H9 (cell line): ENCODE data around the gene ST14. TPM values are rescaled to one million over a fixed set of nuclear protein-coding genes. Genes with fewer than 3 reads are reported as not detected.

Experiments used
- DNase-seq: peaks from one replicate; pipeline ENCODE4 v3.0.0-alpha.2; 2017
- H2AFZ ChIP-seq: one replicate; pipeline ENCODE4 v1.6.1; 2013; ENCODE audit warnings: mild to moderate bottlenecking, low read length, control low read depth, moderate library complexity
- H2AK5ac ChIP-seq: 2 replicates; pipeline ENCODE4 v1.6.1; 2013; ENCODE audit warnings: low read length, control low read depth, mixed read lengths; ENCODE audit not compliant: insufficient read length
- H2BK120ac ChIP-seq: one replicate; pipeline ENCODE4 v1.6.1; 2013; ENCODE audit warnings: low read depth, mild to moderate bottlenecking, low read length, control low read depth, inconsistent platforms; ENCODE audit not compliant: poor library complexity, severe bottlenecking
- H2BK12ac ChIP-seq: 2 replicates; pipeline ENCODE4 v1.6.1; 2013; ENCODE audit warnings: low read length, control low read depth, mixed read lengths, low read depth; ENCODE audit not compliant: insufficient read length
- H2BK15ac ChIP-seq: 2 replicates; pipeline ENCODE4 v1.6.1; 2013; ENCODE audit warnings: low read depth, low read length, control low read depth
- H2BK20ac ChIP-seq: one replicate; pipeline ENCODE4 v1.6.1; 2013; ENCODE audit warnings: low read depth, mild to moderate bottlenecking, low read length, control low read depth, inconsistent platforms; ENCODE audit not compliant: poor library complexity, severe bottlenecking
- H2BK5ac ChIP-seq: 2 replicates; pipeline ENCODE4 v1.6.1; 2013; ENCODE audit warnings: low read length, control low read depth, mixed read lengths; ENCODE audit not compliant: insufficient read length
- H3K14ac ChIP-seq: 2 replicates; pipeline ENCODE4 v1.6.1; 2013; ENCODE audit warnings: low read length, control low read depth; ENCODE audit not compliant: insufficient read depth
- H3K18ac ChIP-seq: 2 replicates; pipeline ENCODE4 v1.6.1; 2013; ENCODE audit warnings: low read depth, mild to moderate bottlenecking, mixed read lengths, low read length, control low read depth; ENCODE audit not compliant: insufficient read length
- H3K23ac ChIP-seq: 2 replicates; pipeline ENCODE4 v1.6.1; 2013; ENCODE audit warnings: low read length, control low read depth, mixed read lengths, low read depth; ENCODE audit not compliant: insufficient read length
- H3K23me2 ChIP-seq: 2 replicates; pipeline ENCODE4 v1.6.1; 2013; ENCODE audit warnings: low read depth, mild to moderate bottlenecking, mixed read lengths, low read length, control low read depth; ENCODE audit not compliant: insufficient read length, poor library complexity, severe bottlenecking
- H3K27ac ChIP-seq: 2 replicates; pipeline ENCODE4 v1.5.1; 2013; ENCODE audit warnings: low read length, control low read depth, mixed read lengths, low read depth; ENCODE audit not compliant: insufficient read length
- H3K27me3 ChIP-seq: 2 replicates; pipeline ENCODE4 v1.6.1; 2013; ENCODE audit warnings: low read length, control low read depth, inconsistent platforms; ENCODE audit not compliant: insufficient read depth
- H3K4ac ChIP-seq: 2 replicates; pipeline ENCODE4 v1.6.1; 2013; ENCODE audit warnings: low read depth, mild to moderate bottlenecking, control low read depth, inconsistent platforms, low read length, moderate library complexity
- H3K4me1 ChIP-seq: 2 replicates; pipeline ENCODE4 v1.6.1; 2013; ENCODE audit warnings: low read length, control low read depth, inconsistent platforms; ENCODE audit not compliant: insufficient read depth
- H3K4me2 ChIP-seq: 2 replicates; pipeline ENCODE4 v1.6.1; 2013; ENCODE audit warnings: low read length, control low read depth, mixed read lengths; ENCODE audit not compliant: insufficient read length, insufficient read depth
- H3K56ac ChIP-seq: 2 replicates; pipeline ENCODE4 v1.6.1; 2013; ENCODE audit warnings: low read depth, mild to moderate bottlenecking, mixed read lengths, low read length, control low read depth; ENCODE audit not compliant: insufficient read length
- H3K79me1 ChIP-seq: 2 replicates; pipeline ENCODE4 v1.6.1; 2013; ENCODE audit warnings: low read depth, mild to moderate bottlenecking, moderate library complexity, low read length, control low read depth, inconsistent platforms; ENCODE audit not compliant: insufficient read depth, poor library complexity, severe bottlenecking
- H3K79me2 ChIP-seq: 2 replicates; pipeline ENCODE4 v1.6.1; 2013; ENCODE audit warnings: low read length, control low read depth, inconsistent platforms; ENCODE audit not compliant: insufficient read depth
- H3K9ac ChIP-seq: 2 replicates; pipeline ENCODE4 v1.6.1; 2013; ENCODE audit warnings: low read length, control low read depth, mixed read lengths; ENCODE audit not compliant: insufficient read length; ENCODE audit errors: extremely low read depth
- H3K9me3 ChIP-seq: one replicate; pipeline ENCODE4 v1.6.1; 2013; ENCODE audit warnings: low read depth, low read length, inconsistent platforms; ENCODE audit not compliant: control insufficient read depth
- H3T11ph ChIP-seq: one replicate; pipeline ENCODE4 v1.6.1; 2013; ENCODE audit warnings: mild to moderate bottlenecking, low read length, control low read depth, inconsistent platforms
- H4K20me1 ChIP-seq: one replicate; pipeline ENCODE4 v1.6.1; 2013; ENCODE audit not compliant: control insufficient read depth, insufficient read length, insufficient read depth
- H4K5ac ChIP-seq: 2 replicates; pipeline ENCODE4 v1.6.1; 2013; ENCODE audit warnings: low read depth, mild to moderate bottlenecking, mixed read lengths, low read length, control low read depth; ENCODE audit not compliant: insufficient read length
- H4K8ac ChIP-seq: replicated peaks from 2 replicates; pipeline ENCODE4 v1.6.1; 2013; ENCODE audit warnings: low read length, control low read depth, mixed read lengths, low read depth; ENCODE audit not compliant: insufficient read length
- H4K91ac ChIP-seq: 2 replicates; pipeline ENCODE4 v1.6.1; 2013; ENCODE audit warnings: low read depth, mild to moderate bottlenecking, moderate library complexity, mixed read lengths, low read length, control low read depth; ENCODE audit not compliant: insufficient read length
- H3K27ac Mint-ChIP-seq, 3 experiments: 2 replicates in 2 of 3; 3 replicates in 1 of 3; pipeline ENCODE4 v1.8.0; 2020 to 2021; ENCODE audit warnings: mixed read lengths in 3 of 3, mild to moderate bottlenecking in 1 of 3, moderate library complexity in 1 of 3
- H3K27me3 Mint-ChIP-seq: 2 replicates; pipeline ENCODE4 v1.8.0; 2021; ENCODE audit warnings: low read depth, mild to moderate bottlenecking, moderate library complexity, mixed read lengths
- H3K36me3 Mint-ChIP-seq, 3 experiments: 2 replicates in 2 of 3; 3 replicates in 1 of 3; pipeline ENCODE4 v1.8.0; 2020 to 2021; ENCODE audit warnings: low read depth in 3 of 3, mixed read lengths in 3 of 3; ENCODE audit not compliant: insufficient read depth in 1 of 3
- H3K4me1 Mint-ChIP-seq, 2 experiments: 2 replicates each; pipeline ENCODE4 v1.8.0; 2020; ENCODE audit warnings: mixed read lengths in 2 of 2
- H3K4me3 Mint-ChIP-seq, 2 experiments: 2 replicates in 1 of 2; 3 replicates in 1 of 2; pipeline ENCODE4 v1.8.0; 2020 to 2021; ENCODE audit warnings: mild to moderate bottlenecking in 2 of 2, mixed read lengths in 2 of 2, moderate library complexity in 1 of 2
- H3K9me3 Mint-ChIP-seq, 2 experiments: 2 replicates in 1 of 2; 3 replicates in 1 of 2; pipeline ENCODE4 v1.8.0; 2020; ENCODE audit warnings: mild to moderate bottlenecking in 2 of 2, mixed read lengths in 2 of 2, moderate library complexity in 1 of 2
- WGBS: extraction: QIAGEN DNeasy Blood & Tissue Kit; methylation state at CpG from one replicate; pipeline ENCODE4 v1.1.7; 2013; ENCODE audit warnings: missing lambda C conversion rate, low lambda C conversion rate, mixed read lengths; ENCODE audit not compliant: insufficient read length; ENCODE audit errors: extremely low coverage; 5-methylcytosine and 5-hydroxymethylcytosine counted together
- total RNA-seq: library from RNA; stranded (reverse); gene quantifications from 2 replicates; pipeline ENCODE4 v1.2.1, GENCODE V29; 2021
- TF ChIP-seq, protein P1 (sequence below): fragments of 200-600 bp; sonication (generic); conservative IDR thresholded peaks from 3 replicates; pipeline ENCODE4 v1.8.0; 2021; ENCODE audit warnings: antibody characterized with exemption, mild to moderate bottlenecking

ST14 gene
- total RNA-seq, 1 experiment from 2014 or later, result 22.4 TPM

DNA sequence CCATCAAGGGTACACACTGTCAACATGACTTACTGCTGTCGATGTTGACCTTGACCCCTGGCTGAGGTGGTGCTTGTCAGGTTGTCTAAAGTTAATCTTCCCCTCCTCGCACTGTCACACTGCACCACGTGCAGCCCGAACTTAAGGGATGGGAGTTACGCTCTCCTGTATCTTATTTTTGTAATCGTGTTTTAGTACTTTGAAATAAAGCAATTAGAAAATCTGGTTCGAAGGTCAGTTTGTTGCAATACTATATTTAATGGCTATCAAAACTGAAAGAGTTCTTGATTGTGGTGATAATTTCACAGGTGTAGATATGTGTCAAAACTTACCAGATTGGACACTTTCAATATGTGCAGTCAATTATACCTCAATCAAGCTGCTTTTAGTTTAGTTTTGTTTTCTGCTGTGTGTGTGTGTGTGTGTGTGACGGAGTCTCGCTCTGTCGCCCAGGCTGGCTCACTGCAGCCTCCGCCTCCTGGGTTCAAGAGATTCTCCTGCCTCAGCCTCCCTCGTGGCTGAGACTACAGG, 10.7 kb upstream of the ST14 start:
- no peak overlapping the region for H4K91ac ChIP-seq
- no peak overlapping the region for H2BK5ac ChIP-seq
- Mint-ChIP-seq H3K27me3 (peaks cover 2% of the 10 kb centered on the region; the same call in 1 of the 2 replicates), H3K4me3 (no peak overlapping the region), H3K4me1 (peaks cover 25% of the 10 kb centered on the region in 2 experiments), H3K27ac (no peak overlapping the region), H3K9me3 (no peaks in the 10 kb centered on the region), H3K36me3 (peaks cover 15 to 29% (median 23%) of the 10 kb centered on the region in 3 experiments)
- no peaks in the 10 kb centered on the region for H3K27me3 ChIP-seq
- H4K8ac ChIP-seq, result no peak overlapping the region
- no peak overlapping the region for H3K56ac ChIP-seq
- no peak overlapping the region for H2AK5ac ChIP-seq
- no peak overlapping the region for H3K9ac ChIP-seq
- WGBS, result no CpG with 5 or more reads among the region's 12 CpGs
- no peaks in the 10 kb centered on the region for H3K79me1 ChIP-seq
- H2BK12ac ChIP-seq, result no peak overlapping the region
- H2AFZ ChIP-seq, result no peak overlapping the region
- no peak overlapping the region for H3K18ac ChIP-seq
- TF ChIP-seq, protein P1, sequence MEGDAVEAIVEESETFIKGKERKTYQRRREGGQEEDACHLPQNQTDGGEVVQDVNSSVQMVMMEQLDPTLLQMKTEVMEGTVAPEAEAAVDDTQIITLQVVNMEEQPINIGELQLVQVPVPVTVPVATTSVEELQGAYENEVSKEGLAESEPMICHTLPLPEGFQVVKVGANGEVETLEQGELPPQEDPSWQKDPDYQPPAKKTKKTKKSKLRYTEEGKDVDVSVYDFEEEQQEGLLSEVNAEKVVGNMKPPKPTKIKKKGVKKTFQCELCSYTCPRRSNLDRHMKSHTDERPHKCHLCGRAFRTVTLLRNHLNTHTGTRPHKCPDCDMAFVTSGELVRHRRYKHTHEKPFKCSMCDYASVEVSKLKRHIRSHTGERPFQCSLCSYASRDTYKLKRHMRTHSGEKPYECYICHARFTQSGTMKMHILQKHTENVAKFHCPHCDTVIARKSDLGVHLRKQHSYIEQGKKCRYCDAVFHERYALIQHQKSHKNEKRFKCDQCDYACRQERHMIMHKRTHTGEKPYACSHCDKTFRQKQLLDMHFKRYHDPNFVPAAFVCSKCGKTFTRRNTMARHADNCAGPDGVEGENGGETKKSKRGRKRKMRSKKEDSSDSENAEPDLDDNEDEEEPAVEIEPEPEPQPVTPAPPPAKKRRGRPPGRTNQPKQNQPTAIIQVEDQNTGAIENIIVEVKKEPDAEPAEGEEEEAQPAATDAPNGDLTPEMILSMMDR, result no peak
- H3K14ac ChIP-seq, result no peak overlapping the region
- H3T11ph ChIP-seq, result no peak overlapping the region
- H3K27ac ChIP-seq, result no peak overlapping the region
- DNase-seq, result no peak
- H3K79me2 ChIP-seq, result no peaks in the 10 kb centered on the region
- H3K23me2 ChIP-seq, result no peaks in the 10 kb centered on the region
- no peaks in the 10 kb centered on the region for H3K4me1 ChIP-seq
- H3K9me3 ChIP-seq, result no peaks in the 10 kb centered on the region
- no peaks in the 10 kb centered on the region for H4K20me1 ChIP-seq
- no peak overlapping the region for H3K4ac ChIP-seq
- H3K23ac ChIP-seq, result no peak overlapping the region
- no peak overlapping the region for H4K5ac ChIP-seq
- no peak overlapping the region for H2BK20ac ChIP-seq
- no peak overlapping the region for H3K4me2 ChIP-seq
- no peak overlapping the region for H2BK15ac ChIP-seq
- no peak overlapping the region for H2BK120ac ChIP-seq
